RPMI8226 (cell line): Measurements from ENCODE around the gene RAP1GAP2.

Source experiments
- DNase-seq: peaks from one replicate; pipeline ENCODE4 v3.0.0-alpha.2; 2015

RAP1GAP2 gene

GRCh38 chr17:2952174-2952845 is 156.1 kb downstream of the RAP1GAP2 start:
- no peak for DNase-seq

DNA sequence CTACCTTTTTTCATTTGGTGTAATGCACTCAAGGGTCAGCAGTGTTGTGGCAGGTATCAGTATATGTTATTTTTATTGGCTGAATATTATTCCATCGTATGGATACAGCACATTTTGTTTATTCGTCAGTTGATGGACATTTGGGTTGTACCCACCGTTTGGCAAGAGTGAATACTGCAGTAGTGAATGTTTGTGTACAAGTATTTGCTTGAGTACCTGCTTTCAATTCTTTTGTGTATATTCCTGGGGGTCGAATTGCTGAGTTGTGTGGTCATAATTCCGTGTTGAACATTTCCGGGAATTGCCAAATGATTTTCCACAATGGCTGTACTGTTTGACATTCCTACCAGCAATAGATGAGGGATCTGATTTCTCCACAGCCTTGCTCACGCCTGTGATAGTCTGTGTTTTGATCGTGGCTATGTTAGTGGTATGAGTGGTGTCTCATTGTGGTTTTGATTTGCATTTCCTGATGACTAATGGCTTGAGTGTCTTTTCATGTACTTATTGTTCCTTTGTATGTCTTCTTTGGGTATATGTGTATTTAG is 158.7 kb downstream of the RAP1GAP2 start:
- no peak for DNase-seq

DNA sequence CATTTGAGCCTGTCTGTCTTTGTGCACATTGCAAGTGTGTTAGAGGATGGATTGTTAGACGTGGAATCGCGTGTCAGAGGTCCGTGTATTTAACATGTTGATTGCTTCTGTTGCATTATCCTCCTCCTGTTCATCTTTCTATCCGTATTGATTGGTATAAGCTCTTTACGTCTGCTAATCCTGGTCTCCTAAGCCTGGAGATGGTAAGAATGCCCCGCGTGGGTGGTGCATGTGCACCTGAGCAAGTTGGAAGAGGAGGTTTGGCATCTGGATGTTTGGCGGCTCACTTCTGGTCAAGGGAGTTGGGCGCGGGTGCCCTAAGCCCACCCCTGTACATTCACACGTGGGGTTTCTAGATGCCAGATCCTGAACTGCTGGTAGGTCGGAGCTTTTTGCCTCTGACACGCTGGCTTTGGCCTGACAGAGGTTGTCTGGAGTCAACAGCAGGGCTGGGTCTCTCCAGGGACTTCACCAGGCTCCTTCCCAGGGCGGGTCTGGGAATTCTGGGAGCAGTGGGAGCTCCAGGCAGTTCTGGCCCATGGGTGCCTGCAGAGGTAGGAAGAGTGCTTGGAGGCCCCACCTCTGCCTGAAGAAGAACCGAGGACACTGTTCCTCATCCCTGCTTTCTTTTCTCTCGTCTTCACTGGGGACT is 159.8 kb downstream of the RAP1GAP2 start:
- no peak for DNase-seq

- no peak for DNase-seq
These were observed 161.5 kb downstream of the RAP1GAP2 start for GRCh38 chr17:2957631-2958286.

GRCh38 chr17:2958706-2959222 is 162.5 kb downstream of the RAP1GAP2 start:
- no peak for DNase-seq

- DNase-seq, result no peak
These were observed 163.3 kb downstream of the RAP1GAP2 start for GRCh38 chr17:2959371-2960130.

GRCh38 chr17:2961446-2961845 is 165.2 kb downstream of the RAP1GAP2 start:
- no peak for DNase-seq

DNA sequence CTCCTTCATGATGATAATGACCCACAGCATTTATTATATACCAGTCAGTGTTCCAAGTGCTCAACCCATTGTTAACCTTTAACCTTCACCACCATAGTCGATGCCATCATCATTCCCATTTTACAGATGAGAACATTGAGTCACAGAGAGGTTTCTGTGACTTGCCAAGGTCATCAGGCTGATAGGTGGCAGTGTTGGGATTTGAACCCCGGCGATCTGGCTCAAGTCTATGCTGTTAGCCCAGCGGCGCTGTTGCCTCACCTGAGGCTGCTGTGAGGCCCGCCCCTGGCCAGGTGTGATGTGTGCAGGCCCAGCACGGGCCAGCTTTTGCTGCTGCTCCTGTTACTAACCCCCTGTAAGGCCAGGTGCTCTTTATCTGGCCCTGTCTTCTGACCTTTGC is 166.0 kb downstream of the RAP1GAP2 start:
- DNase-seq, result no peak

- no peak for DNase-seq
These were observed 166.5 kb downstream of the RAP1GAP2 start for GRCh38 chr17:2962729-2963128.

- no peak for DNase-seq
These were observed 167.2 kb downstream of the RAP1GAP2 start for GRCh38 chr17:2963332-2964027.

GRCh38 chr17:2964028-2964356 is 167.8 kb downstream of the RAP1GAP2 start:
- no peak for DNase-seq

- no peak for DNase-seq
These were observed 168.1 kb downstream of the RAP1GAP2 start for GRCh38 chr17:2964370-2964769.

DNA sequence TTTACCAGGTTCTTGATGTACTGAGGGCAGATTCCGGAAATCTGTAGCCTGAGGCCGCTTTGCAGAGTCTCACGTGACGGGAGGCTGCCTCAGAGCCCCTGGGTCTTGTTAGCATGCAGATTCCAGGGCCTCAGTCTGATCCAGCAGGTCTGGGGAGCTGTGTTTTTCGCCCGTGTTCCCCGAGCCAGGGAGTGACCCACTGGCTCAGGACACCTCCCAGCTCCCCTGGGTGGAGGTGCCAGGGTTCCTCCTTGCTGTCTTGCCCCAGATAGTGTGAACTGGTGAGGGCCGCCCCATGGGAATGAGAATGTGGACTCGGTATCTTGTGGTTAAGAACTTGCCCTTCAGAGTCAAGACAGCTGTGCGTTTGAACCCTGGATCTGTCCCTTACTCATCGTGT is 168.6 kb downstream of the RAP1GAP2 start:
- peak; percentile 9 for DNase-seq

DNA sequence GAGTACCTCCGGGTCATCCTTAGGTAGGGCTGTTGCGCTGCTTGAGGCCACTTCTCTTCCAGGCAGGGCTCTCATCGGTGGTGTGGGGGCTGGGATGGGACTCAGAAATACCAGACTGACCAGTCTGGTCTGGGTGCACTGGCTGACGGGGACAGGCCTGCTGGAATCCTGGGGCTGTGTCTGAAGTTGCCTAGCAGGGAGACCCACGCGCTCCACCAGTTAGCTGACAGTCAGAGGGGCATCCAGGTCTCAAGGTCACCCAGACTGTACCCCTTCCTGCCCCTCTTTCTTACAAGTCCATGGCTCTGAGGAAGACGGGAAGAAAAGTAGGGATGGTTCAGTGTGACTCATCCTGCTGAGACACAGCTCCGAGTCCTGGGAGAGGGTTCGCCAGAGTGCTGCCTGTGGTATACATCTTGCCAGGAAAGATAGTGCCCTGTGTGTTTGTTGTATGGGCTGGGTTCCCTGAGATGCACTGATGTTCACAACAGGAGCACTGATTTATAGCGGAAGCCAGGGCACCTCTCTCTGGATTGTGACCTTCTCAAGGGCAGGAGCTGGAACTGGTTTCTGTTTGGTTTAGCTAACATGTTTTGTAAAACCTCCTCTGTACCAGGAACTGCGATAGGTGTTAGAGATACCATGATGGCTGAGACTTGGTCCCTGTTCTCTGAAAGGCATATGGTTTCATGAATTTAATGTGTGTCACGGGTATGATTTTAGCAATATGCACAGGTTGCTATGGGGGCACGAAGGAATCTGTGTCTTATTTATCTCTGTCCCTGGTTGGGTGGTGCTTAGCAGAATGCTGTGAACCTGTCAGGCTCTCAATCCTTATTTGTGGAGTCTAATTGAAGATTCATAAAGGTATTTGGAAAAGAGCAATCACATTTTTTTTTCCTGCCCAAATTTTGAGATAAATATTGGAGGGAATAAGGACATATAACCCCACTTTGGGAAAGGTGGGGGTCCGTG is 169.7 kb downstream of the RAP1GAP2 start:
- no peak for DNase-seq

DNA sequence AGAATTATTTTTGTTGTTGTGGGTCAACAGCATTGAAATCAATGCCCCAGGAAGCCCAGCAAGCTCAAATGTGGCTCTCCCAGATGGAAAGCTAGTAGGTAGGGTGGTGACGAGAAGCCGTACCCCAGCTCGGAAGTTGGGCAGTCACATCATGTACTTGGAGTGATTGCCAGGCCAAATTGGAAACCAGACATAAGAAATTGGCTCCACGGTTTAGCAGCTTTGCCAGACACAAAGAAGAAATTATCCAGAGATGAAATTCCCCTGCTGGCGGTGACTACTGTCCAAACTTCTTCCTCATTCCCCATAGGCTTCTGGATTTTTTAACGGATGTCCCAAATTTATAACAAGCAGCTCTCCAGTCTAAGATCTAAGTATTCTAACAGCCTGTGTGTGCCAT is 171.3 kb downstream of the RAP1GAP2 start:
- no peak for DNase-seq

- DNase-seq, result no peak
These were observed 175.6 kb downstream of the RAP1GAP2 start for GRCh38 chr17:2971851-2972250.

DNA sequence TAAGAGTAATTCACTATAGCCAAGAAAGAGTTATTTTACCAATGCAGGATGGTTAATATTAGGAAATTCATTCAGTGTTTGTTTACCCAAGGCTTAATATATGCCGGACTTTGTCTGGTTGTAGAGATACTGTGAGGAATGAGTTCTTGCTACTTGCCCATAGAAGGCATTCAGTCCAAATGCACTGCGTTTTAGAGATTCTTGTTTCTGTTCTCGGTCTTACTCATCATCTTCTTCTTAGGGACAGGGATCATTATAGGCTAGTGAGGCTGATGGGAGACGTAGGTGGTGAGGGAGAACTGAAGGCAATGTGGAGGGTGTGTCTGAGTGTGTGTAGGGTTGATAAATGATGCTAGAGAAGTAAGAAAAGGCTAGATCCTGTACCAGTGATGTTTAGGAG is 176.5 kb downstream of the RAP1GAP2 start:
- DNase-seq, result no peak

DNA sequence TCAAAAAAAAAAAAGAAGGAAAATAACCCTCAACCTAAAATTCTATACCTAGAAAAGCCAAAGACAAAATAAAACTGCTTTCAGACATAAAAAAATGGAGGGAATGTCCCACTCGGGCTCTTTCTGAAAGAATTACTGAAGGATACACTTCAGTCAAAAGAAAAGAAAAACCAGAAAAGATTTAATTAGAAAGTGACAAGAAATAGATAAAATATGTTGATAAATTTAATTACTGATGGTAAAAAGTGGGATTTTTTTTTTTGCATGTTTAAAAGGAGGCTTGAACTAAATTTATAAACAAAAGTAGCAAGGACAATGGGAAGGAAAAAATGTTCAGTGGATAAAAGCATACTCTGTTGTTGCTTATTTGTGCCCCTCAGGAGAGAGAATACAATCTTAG is 178.1 kb downstream of the RAP1GAP2 start:
- DNase-seq, result no peak

GRCh38 chr17:2975469-2975958 is 179.3 kb downstream of the RAP1GAP2 start:
- DNase-seq, result peak; percentile 20

DNA sequence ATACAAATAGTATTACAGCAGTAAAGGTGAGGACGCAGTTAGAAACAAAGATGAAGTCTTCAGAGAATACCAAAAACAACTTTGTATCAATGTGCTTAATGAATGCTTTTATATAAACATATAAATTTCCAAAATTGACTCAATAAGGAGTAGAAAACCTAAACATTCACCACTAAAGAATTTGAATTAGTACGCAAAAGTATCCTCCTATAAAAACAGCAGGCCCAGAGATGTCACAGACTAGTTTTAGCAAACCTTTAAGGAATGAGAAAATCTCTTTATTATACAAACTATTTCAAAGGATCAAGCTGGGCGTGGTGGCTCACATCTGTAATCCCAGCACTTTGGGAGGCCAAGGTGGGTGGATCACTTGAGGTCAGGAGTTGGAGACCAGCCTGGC is 180.9 kb downstream of the RAP1GAP2 start:
- no peak for DNase-seq

- no peak for DNase-seq
These were observed 181.9 kb downstream of the RAP1GAP2 start for GRCh38 chr17:2978116-2978515.
